ENCODE results near the gene ATXN7L1. TPM values are rescaled to one million over a fixed set of nuclear protein-coding genes. Genes with fewer than 3 reads are reported as not detected.

ATXN7L1 gene
- total and polyA plus RNA-seq, 3 experiments from 2014 or later = 9.0 to 18.0 (median 9.7) TPM

DNA sequence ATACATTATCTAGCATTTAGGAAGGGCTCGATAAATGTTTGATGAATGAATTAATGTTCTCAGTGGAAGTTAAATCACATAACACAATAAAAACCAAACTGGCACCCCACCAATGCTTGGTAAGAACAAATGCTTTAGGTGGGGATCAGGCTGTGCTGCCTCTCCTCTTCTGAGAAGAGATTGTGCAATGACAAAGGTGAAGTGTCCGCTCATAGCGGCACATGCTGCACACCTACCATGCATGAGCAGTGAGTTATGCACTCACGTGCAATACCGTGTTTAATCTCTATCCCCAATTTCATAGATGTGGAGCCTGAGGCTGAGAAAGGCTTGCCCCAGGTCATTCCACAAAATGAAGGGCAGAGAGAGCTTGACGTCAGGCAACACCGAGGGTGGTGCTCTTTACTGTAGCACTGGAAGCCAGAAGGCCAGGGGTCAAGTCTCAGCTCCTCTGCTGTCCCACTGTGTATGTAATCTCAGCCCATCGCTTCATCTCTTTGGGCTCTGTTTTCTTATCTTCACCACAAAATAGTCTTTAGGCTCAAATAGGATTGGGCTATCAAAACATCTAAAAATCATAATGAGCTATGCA lies 222.2 kb downstream of the ATXN7L1 start:
- Mint-ChIP-seq H3K9me3 (no peaks in the 10 kb centered on the region), H3K36me3 (peaks cover under 1 to 74% (median 17%) of the 10 kb centered on the region in 3 donors), H3K4me3 (no peak overlapping the region), H3K4me1 (peaks cover 13 to 26% (median 23%) of the 10 kb centered on the region in 3 donors), H3K27me3 (peaks cover 0 to 4% of the 10 kb centered on the region in 2 donors), H3K27ac (peak overlapping the region in 2 of 8 donors; percentile 22 to 32)
- Histone ChIP-seq H3K4me1 (ENCODE audit: insufficient read depth, low read length) (no peaks in the 10 kb centered on the region), H3K4me3 (ENCODE audit: low read length) (no peak overlapping the region), H3K9me3 (ENCODE audit: low read length) (no peaks in the 10 kb centered on the region), H3K27ac (ENCODE audit: low read depth, low read length) (no peak overlapping the region), H3K27me3 (ENCODE audit: insufficient read depth, low read length, poor library complexity, severe bottlenecking) (no peaks in the 10 kb centered on the region), H3K36me3 (ENCODE audit: insufficient read depth, low read length) (peaks cover 16% of the 10 kb centered on the region)
- DNase-seq = no peak
- CTCF ChIA-PET = interaction anchor here (0.8 to 5.0 kb wide), 7 partner anchors 9 to 389 kb away, joined by 3 to 23 read pairs (median 3); no protein-coding TSS in a partner anchor
- POLR2A ChIA-PET = no interaction called here

DNA sequence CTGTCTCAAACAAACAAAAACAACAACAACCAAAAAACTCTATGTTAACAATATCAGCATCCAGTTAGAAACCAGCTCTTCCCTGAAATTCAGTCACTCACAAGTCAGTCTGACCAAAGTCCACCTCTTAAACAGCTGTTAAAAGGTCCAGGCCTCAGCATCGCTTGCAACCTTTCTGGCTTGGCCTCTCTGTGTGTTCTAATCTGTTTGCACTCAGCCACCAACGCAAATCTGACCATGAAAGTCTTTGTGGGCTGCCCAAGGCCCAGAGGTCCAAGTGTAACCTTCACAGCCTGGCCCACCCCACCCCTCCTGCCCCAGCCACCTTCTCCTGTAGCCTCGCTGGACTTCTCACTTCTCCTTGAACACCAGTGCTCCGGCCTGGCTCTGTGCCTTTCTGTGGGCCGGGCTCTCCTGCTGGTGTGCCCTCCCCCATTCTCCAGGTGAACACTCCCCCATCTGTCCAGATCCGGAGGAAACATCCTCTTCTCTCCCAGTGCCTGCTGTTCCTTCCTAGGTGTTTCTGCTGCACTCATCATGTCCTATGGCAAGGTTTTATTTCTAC lies 222.9 kb downstream of the ATXN7L1 start:
- POLR2A ChIA-PET = no interaction called here
- no peak for DNase-seq
- Mint-ChIP-seq H3K9me3 (no peaks in the 10 kb centered on the region), H3K4me3 (no peak overlapping the region), H3K36me3 (peaks cover 0 to 78% (median 18%) of the 10 kb centered on the region in 3 donors), H3K27ac (peak overlapping the region in 2 of 8 donors; percentile 22 to 61), H3K27me3 (peaks cover 0 to 4% of the 10 kb centered on the region in 2 donors), H3K4me1 (peaks cover 14 to 32% (median 23%) of the 10 kb centered on the region in 3 donors)
- no peak overlapping the region for H3K4me3 ChIP-seq (ENCODE audit: low read length)
- peaks cover 16% of the 10 kb centered on the region for H3K36me3 ChIP-seq (ENCODE audit: insufficient read depth, low read length)
- CTCF ChIA-PET = interaction anchor here (0.9 to 5.0 kb wide), 5 partner anchors 9 to 389 kb away, joined by 3 to 23 read pairs (median 5); no protein-coding TSS in a partner anchor
- H3K27me3 ChIP-seq (ENCODE audit: insufficient read depth, low read length, poor library complexity, severe bottlenecking) = no peaks in the 10 kb centered on the region
- H3K9me3 ChIP-seq (ENCODE audit: low read length) = no peaks in the 10 kb centered on the region
- H3K27ac ChIP-seq (ENCODE audit: low read depth, low read length) = no peak overlapping the region
- no peaks in the 10 kb centered on the region for H3K4me1 ChIP-seq (ENCODE audit: insufficient read depth, low read length)

GRCh38 chr7:105652359-105652993 lies 223.9 kb downstream of the ATXN7L1 start:
- Histone ChIP-seq H3K4me3 (ENCODE audit: low read length) (no peak overlapping the region), H3K27ac (ENCODE audit: low read depth, low read length) (no peak overlapping the region), H3K4me1 (ENCODE audit: insufficient read depth, low read length) (no peaks in the 10 kb centered on the region), H3K27me3 (ENCODE audit: insufficient read depth, low read length, poor library complexity, severe bottlenecking) (no peaks in the 10 kb centered on the region), H3K9me3 (ENCODE audit: low read length) (no peaks in the 10 kb centered on the region), H3K36me3 (ENCODE audit: insufficient read depth, low read length) (peaks cover 16% of the 10 kb centered on the region)
- peak overlapping the region in 1 of 8 donors; percentile 83 for H3K27ac Mint-ChIP-seq
- no peak overlapping the region for H3K4me3 Mint-ChIP-seq
- peaks cover 0 to 4% of the 10 kb centered on the region in 2 donors for H3K27me3 Mint-ChIP-seq
- CTCF ChIA-PET = interaction anchor here (0.6 to 5.0 kb wide), 8 partner anchors 14 to 390 kb away, joined by 3 to 23 read pairs (median 4); no protein-coding TSS in a partner anchor
- H3K9me3 Mint-ChIP-seq = no peaks in the 10 kb centered on the region
- POLR2A ChIA-PET = no interaction called here
- DNase-seq = peak; percentile 26 to 69 (median 51)
- peaks cover 14 to 28% (median 17%) of the 10 kb centered on the region in 3 donors for H3K4me1 Mint-ChIP-seq
- H3K36me3 Mint-ChIP-seq = peaks cover 0 to 83% (median 16%) of the 10 kb centered on the region in 3 donors

DNA sequence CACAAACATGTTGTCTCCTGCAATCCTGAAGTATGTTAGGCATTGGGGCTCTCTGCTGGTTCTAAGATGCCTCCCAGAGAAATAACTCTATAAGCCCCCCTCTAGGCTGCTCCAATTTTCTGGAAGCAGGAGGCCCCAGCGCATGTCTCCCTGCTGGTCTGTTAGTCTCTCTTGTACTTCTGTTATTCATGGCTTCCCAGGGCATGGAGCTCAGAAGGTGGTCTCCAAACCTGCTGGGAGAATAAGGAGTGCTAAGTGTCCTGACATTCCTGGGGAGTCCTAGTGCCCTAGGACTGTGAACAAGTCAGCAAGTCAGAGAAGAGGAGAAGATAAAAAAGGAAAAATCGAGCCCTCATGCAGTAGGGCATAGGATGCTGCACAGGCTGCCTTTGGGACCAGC lies 224.6 kb downstream of the ATXN7L1 start:
- Mint-ChIP-seq H3K4me1 (peaks cover 11 to 24% (median 14%) of the 10 kb centered on the region in 3 donors), H3K4me3 (no peak overlapping the region), H3K27ac (peak overlapping the region in 2 of 8 donors; percentile 79 to 83), H3K9me3 (no peaks in the 10 kb centered on the region), H3K27me3 (peaks cover 0 to 4% of the 10 kb centered on the region in 2 donors), H3K36me3 (peaks cover 0 to 85% (median 15%) of the 10 kb centered on the region in 3 donors)
- POLR2A ChIA-PET = no interaction called here
- Histone ChIP-seq H3K27ac (ENCODE audit: low read depth, low read length) (no peak overlapping the region), H3K9me3 (ENCODE audit: low read length) (no peaks in the 10 kb centered on the region), H3K4me1 (ENCODE audit: insufficient read depth, low read length) (no peaks in the 10 kb centered on the region), H3K36me3 (ENCODE audit: insufficient read depth, low read length) (peaks cover 16% of the 10 kb centered on the region), H3K4me3 (ENCODE audit: low read length) (no peak overlapping the region), H3K27me3 (ENCODE audit: insufficient read depth, low read length, poor library complexity, severe bottlenecking) (no peaks in the 10 kb centered on the region)
- CTCF ChIA-PET = interaction anchor here (1.0 to 5.0 kb wide), 3 partner anchors 73 to 391 kb away, joined by 3 to 23 read pairs (median 4); no protein-coding TSS in a partner anchor
- no peak for DNase-seq

- no peak overlapping the region for H3K27ac ChIP-seq (ENCODE audit: low read depth, low read length)
- Mint-ChIP-seq H3K27me3 (peaks cover 0 to 4% of the 10 kb centered on the region in 2 donors), H3K9me3 (no peaks in the 10 kb centered on the region), H3K4me3 (no peak overlapping the region), H3K36me3 (peaks cover 0 to 78% (median 15%) of the 10 kb centered on the region in 3 donors), H3K4me1 (peaks cover 10 to 23% (median 13%) of the 10 kb centered on the region in 3 donors), H3K27ac (peak overlapping the region in 4 of 8 donors; percentile 13 to 58 (median 34))
- H3K9me3 ChIP-seq (ENCODE audit: low read length) = no peaks in the 10 kb centered on the region
- ChIA-PET CTCF (interaction anchor here (5.0 kb wide), 1 partner anchor 392 kb away, joined by 23 read pairs; no protein-coding TSS in a partner anchor), POLR2A (no interaction called here)
- peaks cover 16% of the 10 kb centered on the region for H3K36me3 ChIP-seq (ENCODE audit: insufficient read depth, low read length)
- DNase-seq = no peak
- H3K4me3 ChIP-seq (ENCODE audit: low read length) = no peak overlapping the region
- H3K27me3 ChIP-seq (ENCODE audit: insufficient read depth, low read length, poor library complexity, severe bottlenecking) = no peaks in the 10 kb centered on the region
- no peaks in the 10 kb centered on the region for H3K4me1 ChIP-seq (ENCODE audit: insufficient read depth, low read length)
These were observed 225.9 kb downstream of the ATXN7L1 start for GRCh38 chr7:105650382-105650970.

- Histone ChIP-seq H3K9me3 (ENCODE audit: low read length) (no peaks in the 10 kb centered on the region), H3K4me1 (ENCODE audit: insufficient read depth, low read length) (no peaks in the 10 kb centered on the region), H3K4me3 (ENCODE audit: low read length) (no peak overlapping the region), H3K27ac (ENCODE audit: low read depth, low read length) (no peak overlapping the region), H3K27me3 (ENCODE audit: insufficient read depth, low read length, poor library complexity, severe bottlenecking) (no peaks in the 10 kb centered on the region), H3K36me3 (ENCODE audit: insufficient read depth, low read length) (peaks cover 16% of the 10 kb centered on the region)
- CTCF ChIA-PET = interaction anchor here (5.0 kb wide), 1 partner anchor 393 kb away, joined by 23 read pairs; no protein-coding TSS in a partner anchor
- no peaks in the 10 kb centered on the region for H3K9me3 Mint-ChIP-seq
- H3K4me3 Mint-ChIP-seq = no peak overlapping the region
- POLR2A ChIA-PET = no interaction called here
- peak overlapping the region in 2 of 8 donors; percentile 15 to 47 for H3K27ac Mint-ChIP-seq
- peaks cover 10 to 23% (median 13%) of the 10 kb centered on the region in 3 donors for H3K4me1 Mint-ChIP-seq
- peaks cover 0 to 75% (median 17%) of the 10 kb centered on the region in 3 donors for H3K36me3 Mint-ChIP-seq
- H3K27me3 Mint-ChIP-seq = peaks cover 0 to 4% of the 10 kb centered on the region in 2 donors
- no peak for DNase-seq
These were observed 226.5 kb downstream of the ATXN7L1 start for GRCh38 chr7:105649727-105650381.

GRCh38 chr7:105648561-105649401 lies 227.6 kb downstream of the ATXN7L1 start:
- Mint-ChIP-seq H3K27me3 (peaks cover 0 to 4% of the 10 kb centered on the region in 2 donors), H3K4me1 (peaks cover 10 to 23% (median 11%) of the 10 kb centered on the region in 3 donors), H3K27ac (peak overlapping the region in 4 of 8 donors; percentile 8 to 88 (median 29)), H3K36me3 (peaks cover 0 to 76% (median 15%) of the 10 kb centered on the region in 3 donors), H3K4me3 (no peak overlapping the region), H3K9me3 (no peaks in the 10 kb centered on the region)
- ChIA-PET POLR2A (interaction anchor here (0.5 kb wide), 1 partner anchor 9 kb away, joined by 5 read pairs; no protein-coding TSS in a partner anchor), CTCF (interaction anchor here (0.9 to 2.4 kb wide), 2 partner anchors 8 to 14 kb away, joined by 3 to 12 read pairs; no protein-coding TSS in a partner anchor)
- DNase-seq = no peak
- Histone ChIP-seq H3K36me3 (ENCODE audit: insufficient read depth, low read length) (peaks cover 11% of the 10 kb centered on the region), H3K9me3 (ENCODE audit: low read length) (no peaks in the 10 kb centered on the region), H3K27me3 (ENCODE audit: insufficient read depth, low read length, poor library complexity, severe bottlenecking) (no peaks in the 10 kb centered on the region), H3K4me1 (ENCODE audit: insufficient read depth, low read length) (no peaks in the 10 kb centered on the region), H3K27ac (ENCODE audit: low read depth, low read length) (no peak overlapping the region), H3K4me3 (ENCODE audit: low read length) (no peak overlapping the region)
